AG04449 (cell line): ENCODE data around the gene SECISBP2.

Experiments
- CTCF ChIA-PET: fragments of 350-600 bp; formaldehyde crosslinking; extraction: SDS; loops from one replicate; lab custom pipeline; 2021; ENCODE audit warnings: antibody characterized with exemption; lab: Yijun Ruan, JAX
- POLR2A ChIA-PET: fragments of 400-600, 350-600 bp; formaldehyde crosslinking; extraction: SDS; loops from one replicate; lab custom pipeline; 2020; ENCODE audit warnings: antibody characterized with exemption, inconsistent platforms; lab: Yijun Ruan, JAX
- DNase-seq: peaks from one replicate; pipeline ENCODE4 v3.0.0-alpha.2; 2010; ENCODE audit warnings: low read depth, low spot score
- H3K4me3 ChIP-seq: 2 replicates; pipeline ENCODE4 v1.5.1; 2011; ENCODE audit warnings: low read depth, mild to moderate bottlenecking, control low read depth, low read length
- TF ChIP-seq, protein P1 (sequence below): IDR thresholded peaks from one replicate; pipeline ENCODE4 v1.5.1; 2011; ENCODE audit warnings: mild to moderate bottlenecking, moderate library complexity, low read length, control low read depth, inconsistent platforms; ENCODE audit not compliant: insufficient read depth; ENCODE audit errors: missing control alignments

SECISBP2 gene

DNA sequence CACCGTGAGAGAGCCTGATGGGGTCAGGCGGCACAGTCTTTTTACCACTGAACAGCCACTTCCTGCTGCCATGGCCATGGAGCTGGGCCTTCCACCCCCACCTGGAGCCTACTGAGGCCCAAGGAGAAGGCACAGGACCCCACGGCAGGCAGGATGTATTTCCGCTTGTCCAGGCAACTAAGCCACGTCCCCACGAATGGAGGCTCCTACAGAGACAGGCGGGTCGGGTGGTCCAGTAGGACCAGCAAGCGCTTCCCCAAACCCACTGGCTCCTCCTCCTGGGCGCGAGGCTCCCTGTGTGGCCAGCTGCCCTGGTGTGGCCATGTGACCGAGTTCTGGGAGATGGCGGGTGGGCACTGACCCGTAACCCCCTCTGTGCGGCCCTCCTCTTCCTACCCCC is 66.5 kb downstream of the SECISBP2 start:
- ChIA-PET POLR2A (no interaction called here), CTCF (no interaction called here)
- no peak overlapping the region for H3K4me3 ChIP-seq
- DNase-seq = no peak
- TF ChIP-seq, protein P1, sequence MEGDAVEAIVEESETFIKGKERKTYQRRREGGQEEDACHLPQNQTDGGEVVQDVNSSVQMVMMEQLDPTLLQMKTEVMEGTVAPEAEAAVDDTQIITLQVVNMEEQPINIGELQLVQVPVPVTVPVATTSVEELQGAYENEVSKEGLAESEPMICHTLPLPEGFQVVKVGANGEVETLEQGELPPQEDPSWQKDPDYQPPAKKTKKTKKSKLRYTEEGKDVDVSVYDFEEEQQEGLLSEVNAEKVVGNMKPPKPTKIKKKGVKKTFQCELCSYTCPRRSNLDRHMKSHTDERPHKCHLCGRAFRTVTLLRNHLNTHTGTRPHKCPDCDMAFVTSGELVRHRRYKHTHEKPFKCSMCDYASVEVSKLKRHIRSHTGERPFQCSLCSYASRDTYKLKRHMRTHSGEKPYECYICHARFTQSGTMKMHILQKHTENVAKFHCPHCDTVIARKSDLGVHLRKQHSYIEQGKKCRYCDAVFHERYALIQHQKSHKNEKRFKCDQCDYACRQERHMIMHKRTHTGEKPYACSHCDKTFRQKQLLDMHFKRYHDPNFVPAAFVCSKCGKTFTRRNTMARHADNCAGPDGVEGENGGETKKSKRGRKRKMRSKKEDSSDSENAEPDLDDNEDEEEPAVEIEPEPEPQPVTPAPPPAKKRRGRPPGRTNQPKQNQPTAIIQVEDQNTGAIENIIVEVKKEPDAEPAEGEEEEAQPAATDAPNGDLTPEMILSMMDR = no peak

- no peak for DNase-seq
- POLR2A ChIA-PET = no interaction called here
- H3K4me3 ChIP-seq = no peak overlapping the region
- CTCF ChIA-PET = no interaction called here
- TF ChIP-seq, protein P1 = no peak
These were observed 67.9 kb downstream of the SECISBP2 start for GRCh38 chr9:89386206-89386605.

- ChIA-PET CTCF (no interaction called here), POLR2A (no interaction called here)
- no peak overlapping the region for H3K4me3 ChIP-seq
- TF ChIP-seq, protein P1 = no peak
- no peak for DNase-seq
These were observed 68.5 kb downstream of the SECISBP2 start for GRCh38 chr9:89386797-89387196.

DNA sequence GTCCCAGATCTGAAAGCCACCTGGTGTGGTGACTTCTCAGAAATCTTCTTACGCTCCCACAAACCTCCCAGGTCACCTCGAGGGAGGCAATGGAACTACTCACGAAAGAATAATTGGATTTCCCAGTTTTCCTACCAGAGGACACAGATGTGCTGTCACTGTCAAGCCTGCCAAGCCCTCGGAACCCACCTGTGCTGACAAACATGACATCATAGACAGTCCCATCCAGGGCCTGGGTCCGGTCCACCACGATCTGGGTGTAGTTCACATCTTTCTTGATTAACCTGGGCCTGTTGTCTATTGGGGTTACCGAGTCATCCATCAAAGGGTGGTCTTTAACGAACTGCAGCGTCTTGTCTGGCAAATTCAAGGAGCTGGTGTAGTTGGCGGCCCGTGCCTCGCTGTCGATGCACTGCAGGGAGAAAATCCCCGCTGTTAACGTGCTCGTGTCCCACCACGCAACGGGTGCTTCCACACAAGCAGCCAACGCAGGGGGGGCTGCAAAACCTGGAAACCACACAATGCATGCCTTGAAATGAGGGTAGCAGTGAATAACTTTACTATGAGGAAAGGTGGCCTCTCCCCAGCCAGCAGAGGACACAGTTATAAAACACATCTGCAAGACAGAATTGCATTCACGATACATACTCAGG is 69.0 kb downstream of the SECISBP2 start:
- no peak overlapping the region for H3K4me3 ChIP-seq
- no peak for DNase-seq
- ChIA-PET POLR2A (no interaction called here), CTCF (no interaction called here)
- TF ChIP-seq, protein P1 = no peak

- DNase-seq = peak; percentile 17
- TF ChIP-seq, protein P1 = no peak
- POLR2A ChIA-PET = no interaction called here
- CTCF ChIA-PET = no interaction called here
- no peak overlapping the region for H3K4me3 ChIP-seq
These were observed 70.0 kb downstream of the SECISBP2 start for GRCh38 chr9:89388084-89388867.

GRCh38 chr9:89388868-89389177 is 70.5 kb downstream of the SECISBP2 start:
- H3K4me3 ChIP-seq = no peak overlapping the region
- TF ChIP-seq, protein P1 = no peak
- no peak for DNase-seq
- POLR2A ChIA-PET = no interaction called here
- CTCF ChIA-PET = no interaction called here
